SK-N-SH (cell line): ENCODE data around the gene MB21D2. TPM values are rescaled to one million over a fixed set of nuclear protein-coding genes. Genes with fewer than 3 reads are reported as not detected.

Experiments
- CTCF ChIA-PET: fragments of 300-600, 350-600 bp; formaldehyde crosslinking; extraction: SDS; loops from one replicate; lab custom pipeline; 2021; lab: Yijun Ruan, JAX
- POLR2A ChIA-PET: fragments of 350-600 bp; sonication (Branson Sonifier 250); formaldehyde crosslinking; extraction: SDS; loops from one replicate; lab custom pipeline; 2020; ENCODE audit warnings: antibody characterized with exemption, inconsistent platforms; lab: Yijun Ruan, JAX
- DNase-seq: peaks from one replicate; pipeline ENCODE4 v3.0.0; 2012
- H2AFZ ChIP-seq: fragments of 200-600 bp; sonication (generic); 2 replicates; pipeline ENCODE4 v1.8.1; 2016; ENCODE audit warnings: antibody characterized with exemption, mild to moderate bottlenecking, low read depth
- H3F3A ChIP-seq: fragments of 200-600 bp; sonication (generic); replicated peaks from 2 replicates; pipeline ENCODE3; 2016; ENCODE audit warnings: antibody characterized with exemption, mild to moderate bottlenecking; ENCODE audit not compliant: insufficient read depth
- H3K27ac ChIP-seq, 2 experiments: fragments of 200-500 bp in 1 of 2; fragments of 200-600 bp in 1 of 2; sonication (Bioruptor generic) in 1 of 2; sonication (generic), shearing (Covaris generic) in 1 of 2; 2 replicates each; pipeline versions ENCODE4 v1.5.1 to v1.6.1; 2014 to 2016; ENCODE audit warnings: low read depth in 2 of 2, inconsistent platforms in 1 of 2, low read length in 1 of 2, mild to moderate bottlenecking in 1 of 2, mixed read lengths in 1 of 2
- H3K27me3 ChIP-seq: fragments of 200-600 bp; sonication (generic), shearing (Covaris generic); 2 replicates; pipeline ENCODE4 v1.6.1; 2016; ENCODE audit warnings: mixed run types; ENCODE audit not compliant: insufficient read depth
- H3K36me3 ChIP-seq, 2 experiments: fragments of 200-500 bp in 1 of 2; fragments of 200-600 bp in 1 of 2; sonication (Bioruptor generic) in 1 of 2; sonication (generic) in 1 of 2; replicated peaks in 1 of 2; 2 replicates each; pipeline versions ENCODE3 to v1.5.1; 2014 to 2016; ENCODE audit warnings: low read length in 1 of 2, mild to moderate bottlenecking in 1 of 2; ENCODE audit not compliant: insufficient read depth in 2 of 2, control insufficient read depth in 1 of 2
- H3K4me1 ChIP-seq, 2 experiments: fragments of 200-500 bp in 1 of 2; fragments of 200-600 bp in 1 of 2; sonication (Bioruptor generic) in 1 of 2; sonication (generic), shearing (Covaris generic) in 1 of 2; 2 replicates each; pipeline versions ENCODE4 v1.5.1 to v1.6.1; 2014 to 2016; ENCODE audit warnings: low read depth in 1 of 2, low read length in 1 of 2, mixed run types in 1 of 2; ENCODE audit not compliant: insufficient read depth in 2 of 2, control insufficient read depth in 1 of 2
- H3K4me2 ChIP-seq: fragments of 200-600 bp; sonication (generic), shearing (Covaris generic); 2 replicates; pipeline ENCODE4 v1.6.1; 2017; ENCODE audit warnings: mixed run types
- H3K4me3 ChIP-seq, 2 experiments: fragments of 200-500 bp in 1 of 2; fragments of 200-600 bp in 1 of 2; sonication (Bioruptor generic) in 1 of 2; sonication (generic), shearing (Covaris generic) in 1 of 2; 2 replicates each; pipeline versions ENCODE4 v1.5.1 to v1.8.1; 2014 to 2016; ENCODE audit warnings: low read depth in 2 of 2, inconsistent platforms in 1 of 2, low read length in 1 of 2, mild to moderate bottlenecking in 1 of 2, mixed read lengths in 1 of 2, moderate library complexity in 1 of 2
- H3K79me2 ChIP-seq: fragments of 200-600 bp; sonication (generic); 2 replicates; pipeline ENCODE4 v1.8.1; 2017; ENCODE audit warnings: mild to moderate bottlenecking; ENCODE audit not compliant: insufficient read depth
- H3K9ac ChIP-seq: fragments of 200-600 bp; sonication (generic); 2 replicates; pipeline ENCODE4 v1.6.1; 2017; ENCODE audit warnings: mixed run types
- H3K9me2 ChIP-seq: fragments of 200-600 bp; sonication (generic); 2 replicates; pipeline ENCODE4 v1.6.1; 2017; ENCODE audit warnings: mixed run types
- H3K9me3 ChIP-seq: fragments of 200-600 bp; sonication (generic); 2 replicates; pipeline ENCODE4 v1.6.1; 2017; ENCODE audit warnings: mixed run types, mild to moderate bottlenecking, moderate library complexity
- H4K20me1 ChIP-seq: fragments of 200-600 bp; sonication (generic); 2 replicates; pipeline ENCODE4 v1.6.1; 2017; ENCODE audit warnings: mild to moderate bottlenecking, mixed run types; ENCODE audit not compliant: insufficient read depth
- ELF1 ChIP-seq: IDR thresholded peaks from 2 replicates; pipeline ENCODE4 v1.4.0; 2012
- EZH2phosphoT487 ChIP-seq: fragments of 200-600 bp; sonication (generic); IDR thresholded peaks from 2 replicates; pipeline ENCODE4 v1.6.1; 2017; ENCODE audit warnings: low read depth, mixed run types, mild to moderate bottlenecking, antibody characterized with exemption, moderate library complexity, borderline replicate concordance
- FOSL2 ChIP-seq: IDR thresholded peaks from 2 replicates; pipeline ENCODE4 v1.4.0; 2012; ENCODE audit warnings: low read depth, mild to moderate bottlenecking, moderate library complexity, borderline replicate concordance
- GABPA ChIP-seq: IDR thresholded peaks from 2 replicates; pipeline ENCODE4 v1.4.0; 2012; ENCODE audit warnings: low read depth, mild to moderate bottlenecking
- GATA2 ChIP-seq: sonication (generic); formaldehyde crosslinking; IDR thresholded peaks from 2 replicates; pipeline ENCODE4 v1.5.0; 2020; ENCODE audit warnings: mild to moderate bottlenecking, missing genetic modification reagents
- MEF2A ChIP-seq: IDR thresholded peaks from 2 replicates; pipeline ENCODE4 v1.4.0; 2012; ENCODE audit warnings: low read depth, borderline replicate concordance
- MXI1 ChIP-seq: IDR thresholded peaks from 2 replicates; pipeline ENCODE4 v1.6.1; 2012; ENCODE audit warnings: mild to moderate bottlenecking, low read depth, low read length, improper control_type of control experiment
- POLR2AphosphoS5 ChIP-seq: IDR thresholded peaks from 2 replicates; pipeline ENCODE4 v1.6.1; 2012; ENCODE audit warnings: low read depth, low read length
- RAD21 ChIP-seq: IDR thresholded peaks from 2 replicates; pipeline ENCODE4 v1.6.1; 2012; ENCODE audit warnings: mild to moderate bottlenecking, low read length
- RXRA ChIP-seq: IDR thresholded peaks from 2 replicates; pipeline ENCODE4 v1.4.0; 2012; ENCODE audit warnings: low read depth, mild to moderate bottlenecking, borderline replicate concordance
- SIN3A ChIP-seq: IDR thresholded peaks from 2 replicates; pipeline ENCODE4 v1.6.1; 2012; ENCODE audit warnings: low read depth, mild to moderate bottlenecking, low read length, moderate library complexity, borderline replicate concordance
- SMC3 ChIP-seq: IDR thresholded peaks from 2 replicates; pipeline ENCODE4 v1.6.1; 2012; ENCODE audit warnings: low read depth, low read length, improper control_type of control experiment
- TCF12 ChIP-seq: IDR thresholded peaks from 2 replicates; pipeline ENCODE4 v1.4.0; 2012
- TEAD4 ChIP-seq: IDR thresholded peaks from 2 replicates; pipeline ENCODE4 v1.4.0; 2012; ENCODE audit warnings: mild to moderate bottlenecking, borderline replicate concordance; ENCODE audit not compliant: insufficient read depth
- YY1 ChIP-seq: IDR thresholded peaks from 2 replicates; pipeline ENCODE4 v1.4.0; 2012; ENCODE audit warnings: low read depth, mild to moderate bottlenecking
- WGBS: methylation state at CpG from one replicate; pipeline ENCODE4 v1.1.6; 2017; ENCODE audit warnings: low lambda C conversion rate; 5-methylcytosine and 5-hydroxymethylcytosine counted together
- polyA plus RNA-seq, 3 experiments: library from polyadenylated mRNA; depleted of rRNA; stranded (reverse); fragments of >200 nt; gene quantifications; 2 replicates each; pipeline ENCODE4 v1.2.3, GENCODE V29; 2012
- TF ChIP-seq, protein P1 (sequence below): IDR thresholded peaks from 2 replicates; pipeline ENCODE4 v1.4.0; 2012; ENCODE audit warnings: low read depth, borderline replicate concordance
- TF ChIP-seq, protein P2 (sequence below): fragments of 200-600 bp; sonication (generic); IDR thresholded peaks from 2 replicates; pipeline ENCODE4 v1.6.1; 2017; ENCODE audit warnings: antibody characterized with exemption, mild to moderate bottlenecking, moderate library complexity
- TF ChIP-seq, protein P3 (sequence below): IDR thresholded peaks from 2 replicates; pipeline ENCODE4 v1.4.0; 2012; ENCODE audit warnings: low read depth

MB21D2 gene
- polyA plus RNA-seq, 1 of the 3 experiments (the other 2 are of a cell fraction), result 12.7 TPM

DNA sequence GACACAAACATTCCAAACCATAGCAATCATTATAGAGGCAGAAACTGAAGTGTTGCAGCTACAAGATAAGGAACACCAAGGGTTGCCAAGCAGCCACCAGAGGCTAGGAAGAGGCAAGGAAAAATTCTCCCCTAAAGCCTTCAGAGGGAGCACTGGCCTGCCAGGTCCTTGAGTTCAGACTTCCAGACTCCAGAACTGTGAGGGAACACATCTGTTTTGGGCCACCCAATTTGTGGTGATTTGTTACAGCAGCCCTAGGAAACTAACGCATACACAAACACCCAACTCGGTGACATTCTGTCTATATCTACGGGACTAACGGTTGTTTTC, 54.6 kb downstream of the MB21D2 start:
- no peaks in the 10 kb centered on the region for H3F3A ChIP-seq
- H3K9me2 ChIP-seq, result no peaks in the 10 kb centered on the region
- WGBS, result 100% methylated on average over 4 of the region's 4 CpGs
- H3K9me3 ChIP-seq, result no peaks in the 10 kb centered on the region
- no peak for DNase-seq
- CTCF ChIA-PET, result no interaction called here
- peaks cover 15% of the 10 kb centered on the region for H4K20me1 ChIP-seq
- H3K27me3 ChIP-seq, result no peaks in the 10 kb centered on the region
- H2AFZ ChIP-seq, result no peak overlapping the region
- TF ChIP-seq, protein P1, sequence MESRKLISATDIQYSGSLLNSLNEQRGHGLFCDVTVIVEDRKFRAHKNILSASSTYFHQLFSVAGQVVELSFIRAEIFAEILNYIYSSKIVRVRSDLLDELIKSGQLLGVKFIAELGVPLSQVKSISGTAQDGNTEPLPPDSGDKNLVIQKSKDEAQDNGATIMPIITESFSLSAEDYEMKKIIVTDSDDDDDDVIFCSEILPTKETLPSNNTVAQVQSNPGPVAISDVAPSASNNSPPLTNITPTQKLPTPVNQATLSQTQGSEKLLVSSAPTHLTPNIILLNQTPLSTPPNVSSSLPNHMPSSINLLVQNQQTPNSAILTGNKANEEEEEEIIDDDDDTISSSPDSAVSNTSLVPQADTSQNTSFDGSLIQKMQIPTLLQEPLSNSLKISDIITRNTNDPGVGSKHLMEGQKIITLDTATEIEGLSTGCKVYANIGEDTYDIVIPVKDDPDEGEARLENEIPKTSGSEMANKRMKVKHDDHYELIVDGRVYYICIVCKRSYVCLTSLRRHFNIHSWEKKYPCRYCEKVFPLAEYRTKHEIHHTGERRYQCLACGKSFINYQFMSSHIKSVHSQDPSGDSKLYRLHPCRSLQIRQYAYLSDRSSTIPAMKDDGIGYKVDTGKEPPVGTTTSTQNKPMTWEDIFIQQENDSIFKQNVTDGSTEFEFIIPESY, result no peak
- TF ChIP-seq GATA2 (CRISPR knock-in tag), result no peak
- TF ChIP-seq TCF12, result no peak
- TF ChIP-seq RAD21, result no peak
- TF ChIP-seq, all 33 proteins: peak for 0
- no peak overlapping the region for H3K4me3 ChIP-seq
- H3K9ac ChIP-seq, result no peak overlapping the region
- no peaks in the 10 kb centered on the region for H3K36me3 ChIP-seq
- H3K4me1 ChIP-seq, result no peaks in the 10 kb centered on the region; a peak in 1 of 4 replicates
- H3K4me2 ChIP-seq, result no peak overlapping the region
- POLR2A ChIA-PET, result no interaction called here
- peaks cover 79% of the 10 kb centered on the region for H3K79me2 ChIP-seq
- H3K27ac ChIP-seq, result no peak overlapping the region

DNA sequence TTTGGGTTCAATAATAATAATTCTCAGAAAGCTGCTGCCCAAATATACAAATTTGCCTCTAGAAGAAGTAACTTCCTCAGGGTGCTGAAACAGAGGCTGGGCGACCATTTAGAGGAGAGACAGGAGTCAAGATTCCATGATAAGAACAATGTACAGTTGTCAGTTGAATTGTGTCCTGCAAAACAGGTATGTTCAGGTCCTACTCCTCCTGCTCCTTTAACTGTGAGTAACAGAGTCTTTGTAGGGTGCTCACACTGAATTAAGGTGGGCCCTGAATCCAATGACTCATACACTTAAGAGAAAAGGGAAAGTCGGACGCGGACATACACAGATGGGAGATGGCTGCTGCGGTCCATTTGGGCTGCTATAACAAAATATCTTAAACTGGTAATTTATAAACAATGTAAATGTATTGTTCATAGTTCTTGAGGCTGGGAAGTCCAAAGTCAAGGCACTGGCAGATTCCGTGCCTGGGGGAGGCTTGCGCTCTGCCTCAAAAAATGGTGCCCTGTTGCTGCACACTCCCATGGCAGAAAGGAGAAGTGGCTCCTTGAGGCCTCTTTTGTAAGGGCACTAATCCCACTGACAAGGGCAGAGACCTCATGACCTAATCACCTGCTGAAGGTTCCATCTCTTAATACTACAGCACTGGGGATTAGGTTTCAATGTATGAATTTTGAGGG, 55.1 kb downstream of the MB21D2 start:
- Histone ChIP-seq H3K4me3 (no peak overlapping the region), H4K20me1 (peaks cover 15% of the 10 kb centered on the region), H3K4me2 (no peak overlapping the region), H3K9me3 (no peaks in the 10 kb centered on the region), H3K36me3 (no peaks in the 10 kb centered on the region), H3K79me2 (peaks cover 79% of the 10 kb centered on the region), H3K4me1 (no peaks in the 10 kb centered on the region; a peak in 1 of 4 replicates), H3K27me3 (no peaks in the 10 kb centered on the region), H3K9ac (no peak overlapping the region), H3K9me2 (no peaks in the 10 kb centered on the region), H2AFZ (no peak overlapping the region), H3F3A (no peaks in the 10 kb centered on the region), H3K27ac (no peak overlapping the region)
- CTCF ChIA-PET, result no interaction called here
- TF ChIP-seq POLR2AphosphoS5 (no peak), GABPA (no peak), ELF1 (no peak), TEAD4 (no peak)
- POLR2A ChIA-PET, result no interaction called here
- WGBS, result 95% methylated on average over 7 of the region's 7 CpGs
- no peak for DNase-seq

DNA sequence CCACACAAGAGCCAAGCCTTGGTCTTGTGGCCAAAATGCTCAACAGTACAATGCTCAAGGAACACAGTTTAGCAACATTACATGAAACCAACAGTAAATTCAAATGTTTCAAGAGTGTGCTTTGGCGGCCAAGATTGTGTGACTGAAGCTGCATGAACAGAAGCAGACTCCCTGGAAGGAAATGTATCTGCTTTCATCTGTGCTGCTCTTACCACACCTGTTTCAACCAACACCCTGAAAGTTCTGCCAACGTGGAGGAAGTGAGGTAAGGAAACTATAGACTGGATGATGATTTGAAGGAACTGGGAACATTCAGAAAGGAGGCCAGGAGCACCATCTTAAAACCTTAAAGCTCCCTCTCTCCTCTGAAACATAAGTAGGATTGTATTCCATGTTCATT, 55.7 kb downstream of the MB21D2 start:
- H3K36me3 ChIP-seq, result no peaks in the 10 kb centered on the region
- no peaks in the 10 kb centered on the region for H3K9me3 ChIP-seq
- H3K79me2 ChIP-seq, result peaks cover 78% of the 10 kb centered on the region
- ChIA-PET CTCF (interaction anchor here (1.5 kb wide), 1 partner anchor 27 kb away, joined by 3 read pairs; no protein-coding TSS in a partner anchor), POLR2A (no interaction called here)
- H3K9me2 ChIP-seq, result no peaks in the 10 kb centered on the region
- peaks cover 15% of the 10 kb centered on the region for H4K20me1 ChIP-seq
- no peak overlapping the region for H3K4me2 ChIP-seq
- 94% methylated on average over 2 of the region's 2 CpGs for WGBS
- H3K4me1 ChIP-seq, result peaks cover 0 to 3% of the 10 kb centered on the region in 2 experiments; a peak in 1 of 4 replicates
- H3K9ac ChIP-seq, result no peak overlapping the region
- no peaks in the 10 kb centered on the region for H3F3A ChIP-seq
- no peak overlapping the region for H2AFZ ChIP-seq
- no peak overlapping the region for H3K4me3 ChIP-seq
- no peak for DNase-seq
- no peaks in the 10 kb centered on the region for H3K27me3 ChIP-seq
- H3K27ac ChIP-seq, result no peak overlapping the region
- TF ChIP-seq EZH2phosphoT487 (no peak), SIN3A (no peak), YY1 (no peak), SMC3 (no peak), MXI1 (no peak), POLR2AphosphoS5 (no peak), RXRA (no peak), RAD21 (no peak), TCF12 (no peak), ELF1 (no peak), MEF2A (no peak), FOSL2 (no peak), GABPA (no peak)
- TF ChIP-seq, protein P2, sequence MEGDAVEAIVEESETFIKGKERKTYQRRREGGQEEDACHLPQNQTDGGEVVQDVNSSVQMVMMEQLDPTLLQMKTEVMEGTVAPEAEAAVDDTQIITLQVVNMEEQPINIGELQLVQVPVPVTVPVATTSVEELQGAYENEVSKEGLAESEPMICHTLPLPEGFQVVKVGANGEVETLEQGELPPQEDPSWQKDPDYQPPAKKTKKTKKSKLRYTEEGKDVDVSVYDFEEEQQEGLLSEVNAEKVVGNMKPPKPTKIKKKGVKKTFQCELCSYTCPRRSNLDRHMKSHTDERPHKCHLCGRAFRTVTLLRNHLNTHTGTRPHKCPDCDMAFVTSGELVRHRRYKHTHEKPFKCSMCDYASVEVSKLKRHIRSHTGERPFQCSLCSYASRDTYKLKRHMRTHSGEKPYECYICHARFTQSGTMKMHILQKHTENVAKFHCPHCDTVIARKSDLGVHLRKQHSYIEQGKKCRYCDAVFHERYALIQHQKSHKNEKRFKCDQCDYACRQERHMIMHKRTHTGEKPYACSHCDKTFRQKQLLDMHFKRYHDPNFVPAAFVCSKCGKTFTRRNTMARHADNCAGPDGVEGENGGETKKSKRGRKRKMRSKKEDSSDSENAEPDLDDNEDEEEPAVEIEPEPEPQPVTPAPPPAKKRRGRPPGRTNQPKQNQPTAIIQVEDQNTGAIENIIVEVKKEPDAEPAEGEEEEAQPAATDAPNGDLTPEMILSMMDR, result no peak
- TF ChIP-seq, protein P3, sequence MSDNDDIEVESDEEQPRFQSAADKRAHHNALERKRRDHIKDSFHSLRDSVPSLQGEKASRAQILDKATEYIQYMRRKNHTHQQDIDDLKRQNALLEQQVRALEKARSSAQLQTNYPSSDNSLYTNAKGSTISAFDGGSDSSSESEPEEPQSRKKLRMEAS, result no peak
